Activated gamma-delta T cell treated with anti-CD3 and anti-CD28 coated beads, Interleukin-2, amount 50 U/mL, for 16 hours (primary cell): Measurements from ENCODE around the gene TNRC6B.

ENCODE experiments used
- DNase-seq: peaks from one replicate; pipeline ENCODE4 v3.0.0-alpha.2; 2020; ENCODE audit warnings: low read depth

TNRC6B gene

GRCh38 chr22:40240686-40241085 lies 63.0 kb downstream of the TNRC6B start:
- no peak for DNase-seq

- peak; percentile 21 for DNase-seq
Measured at GRCh38 chr22:40241200-40241763, 63.6 kb downstream of the TNRC6B start.

- no peak for DNase-seq
Measured at GRCh38 chr22:40243891-40244290, 66.2 kb downstream of the TNRC6B start.

- DNase-seq, result no peak
Measured at GRCh38 chr22:40244586-40244985, 66.9 kb downstream of the TNRC6B start.

GRCh38 chr22:40247976-40248375 lies 70.3 kb downstream of the TNRC6B start:
- DNase-seq, result peak; percentile 58

- DNase-seq, result no peak
Measured at GRCh38 chr22:40249286-40249685, 71.6 kb downstream of the TNRC6B start.

GRCh38 chr22:40250608-40251007 lies 72.9 kb downstream of the TNRC6B start:
- no peak for DNase-seq

- DNase-seq, result no peak
Measured at GRCh38 chr22:40251106-40251505, 73.4 kb downstream of the TNRC6B start.

GRCh38 chr22:40252146-40252545 lies 74.4 kb downstream of the TNRC6B start:
- no peak for DNase-seq

GRCh38 chr22:40256516-40256915 lies 78.8 kb downstream of the TNRC6B start:
- no peak for DNase-seq

- no peak for DNase-seq
Measured at GRCh38 chr22:40258017-40258416, 80.3 kb downstream of the TNRC6B start.

GRCh38 chr22:40258501-40258915 lies 80.8 kb downstream of the TNRC6B start:
- no peak for DNase-seq

- DNase-seq, result no peak
Measured at GRCh38 chr22:40261783-40262182, 84.1 kb downstream of the TNRC6B start.

- no peak for DNase-seq
Measured at GRCh38 chr22:40263191-40263590, 85.5 kb downstream of the TNRC6B start.

GRCh38 chr22:40265783-40266182 lies 88.1 kb downstream of the TNRC6B start:
- no peak for DNase-seq

- no peak for DNase-seq
Measured at GRCh38 chr22:40270031-40270430, 92.3 kb downstream of the TNRC6B start.

GRCh38 chr22:40270748-40271373 lies 93.1 kb downstream of the TNRC6B start:
- no peak for DNase-seq

GRCh38 chr22:40271440-40271839 lies 93.7 kb downstream of the TNRC6B start:
- DNase-seq, result no peak

- DNase-seq, result no peak
Measured at GRCh38 chr22:40273319-40273718, 95.6 kb downstream of the TNRC6B start.

GRCh38 chr22:40276996-40277823 lies 99.5 kb downstream of the TNRC6B start:
- no peak for DNase-seq

GRCh38 chr22:40279017-40279416 lies 101.3 kb downstream of the TNRC6B start:
- no peak for DNase-seq

GRCh38 chr22:40281717-40282116 lies 104.0 kb downstream of the TNRC6B start:
- DNase-seq, result no peak

GRCh38 chr22:40285513-40285912 lies 107.8 kb downstream of the TNRC6B start:
- no peak for DNase-seq
